HG02981 (cell line): Measurements from ENCODE around the gene CARS2.
"Not testable (repeated sequence)": the region's sequence is repeated elsewhere in the genome, so short reads cannot be mapped to it uniquely, and the experiment has no call there.

Source experiments
- ATAC-seq: cut with Tn5 transposase; IDR thresholded peaks from one replicate; pipeline ENCODE4 v1.9.1; 2021; ENCODE audit warnings: mild to moderate bottlenecking, moderate library complexity; ENCODE audit not compliant: unreplicated experiment

The CARS2 gene, protein sequence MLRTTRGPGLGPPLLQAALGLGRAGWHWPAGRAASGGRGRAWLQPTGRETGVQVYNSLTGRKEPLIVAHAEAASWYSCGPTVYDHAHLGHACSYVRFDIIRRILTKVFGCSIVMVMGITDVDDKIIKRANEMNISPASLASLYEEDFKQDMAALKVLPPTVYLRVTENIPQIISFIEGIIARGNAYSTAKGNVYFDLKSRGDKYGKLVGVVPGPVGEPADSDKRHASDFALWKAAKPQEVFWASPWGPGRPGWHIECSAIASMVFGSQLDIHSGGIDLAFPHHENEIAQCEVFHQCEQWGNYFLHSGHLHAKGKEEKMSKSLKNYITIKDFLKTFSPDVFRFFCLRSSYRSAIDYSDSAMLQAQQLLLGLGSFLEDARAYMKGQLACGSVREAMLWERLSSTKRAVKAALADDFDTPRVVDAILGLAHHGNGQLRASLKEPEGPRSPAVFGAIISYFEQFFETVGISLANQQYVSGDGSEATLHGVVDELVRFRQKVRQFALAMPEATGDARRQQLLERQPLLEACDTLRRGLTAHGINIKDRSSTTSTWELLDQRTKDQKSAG

DNA sequence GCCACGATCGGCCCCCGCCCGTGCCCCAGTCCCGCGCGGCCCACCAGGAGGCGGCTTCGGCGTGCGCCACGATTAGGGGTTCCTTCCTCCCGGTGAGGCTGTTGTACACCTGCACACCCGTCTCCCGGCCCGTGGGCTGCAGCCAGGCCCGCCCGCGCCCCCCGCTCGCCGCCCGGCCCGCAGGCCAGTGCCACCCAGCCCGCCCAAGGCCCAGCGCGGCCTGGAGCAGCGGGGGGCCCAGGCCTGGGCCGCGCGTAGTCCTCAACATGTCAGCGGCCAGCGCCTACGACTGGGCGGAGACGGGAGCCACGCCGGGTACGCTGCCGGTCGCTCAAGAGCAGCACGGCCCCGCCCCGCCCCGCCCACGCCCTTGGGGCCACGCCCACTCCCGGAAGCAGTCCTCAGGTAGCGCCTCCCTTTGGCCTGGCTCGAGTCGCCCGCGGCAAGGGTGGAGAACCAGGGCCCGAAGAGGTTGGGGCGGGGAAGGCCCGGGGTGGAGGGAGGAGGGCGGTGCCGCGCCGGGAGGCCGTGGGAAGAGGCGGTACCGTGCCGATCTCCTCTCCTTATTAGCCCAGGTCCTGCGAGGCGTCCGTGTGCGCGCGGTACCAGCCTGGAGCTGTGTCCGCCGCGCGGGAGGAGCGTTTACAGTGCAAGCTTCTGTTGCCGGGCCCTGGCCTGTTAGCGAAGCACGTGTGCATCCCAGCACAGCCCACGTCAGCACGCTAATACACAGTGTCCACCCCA, at the start of gene CARS2:
Gene CARS2 (minus strand): TSS at position 291 of the 744 bp plus-strand sequence. CDS start 23 bp downstream, at position 268.
- peak; percentile 93 for ATAC-seq

DNA sequence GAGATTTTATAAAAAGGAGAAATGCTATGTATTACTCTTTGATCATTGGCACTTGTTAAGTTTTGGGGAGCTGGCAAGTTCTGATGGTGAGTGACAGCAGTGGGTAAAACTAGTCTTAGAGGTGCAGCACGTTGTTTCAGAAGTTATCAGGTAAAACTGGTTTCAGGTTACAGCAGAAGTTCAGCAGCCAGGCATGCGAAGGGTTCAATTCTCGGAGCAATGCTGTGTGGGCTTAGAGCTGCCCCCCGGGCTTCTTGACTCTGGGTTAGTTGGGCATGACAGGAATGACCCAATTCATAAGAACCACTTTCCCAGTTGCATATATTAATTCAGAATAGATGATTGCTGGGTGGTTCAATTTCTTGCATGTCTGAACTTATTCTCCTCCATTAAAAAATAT, 42.4 kb upstream of the CARS2 start:
- ATAC-seq = no peak

DNA sequence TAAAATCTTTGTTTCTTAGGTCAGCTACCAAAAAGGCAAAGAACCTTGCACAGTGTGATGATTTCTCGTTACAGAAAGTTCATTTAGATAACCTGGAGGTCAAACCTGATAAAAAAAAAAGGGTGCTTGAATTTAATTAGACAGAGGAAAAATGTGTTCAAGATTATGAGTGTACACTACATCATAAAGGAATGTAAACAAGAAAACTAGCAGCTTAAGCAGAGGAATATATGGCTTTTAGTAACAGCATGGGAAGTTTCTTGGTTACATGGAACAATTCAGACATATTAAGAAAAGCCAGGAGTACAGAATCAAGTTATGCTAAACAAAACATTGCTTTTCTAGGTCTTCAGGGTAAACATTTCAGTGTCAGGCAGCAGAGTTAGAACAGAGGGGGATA, 40.5 kb upstream of the CARS2 start:
- no peak for ATAC-seq

DNA sequence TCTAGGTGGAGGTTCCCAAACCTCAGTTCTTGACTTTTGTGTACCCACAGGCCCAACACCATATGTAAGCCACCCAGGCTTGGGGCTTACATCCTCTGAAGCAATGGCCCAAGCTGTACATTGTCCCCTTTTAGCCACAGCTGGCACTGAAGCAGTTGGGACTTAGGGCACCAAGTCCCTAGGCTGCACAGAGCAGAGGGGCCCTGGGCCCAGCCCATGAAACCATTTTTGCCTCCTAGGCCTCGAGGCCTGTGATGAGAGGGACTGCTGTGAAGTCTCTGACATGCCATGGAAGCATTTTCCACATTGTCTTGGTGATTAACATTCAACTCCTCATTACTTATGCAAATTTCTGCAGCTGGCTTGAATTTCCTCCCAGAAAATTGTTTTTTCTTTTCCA, 37.8 kb upstream of the CARS2 start:
- no peak for ATAC-seq

DNA sequence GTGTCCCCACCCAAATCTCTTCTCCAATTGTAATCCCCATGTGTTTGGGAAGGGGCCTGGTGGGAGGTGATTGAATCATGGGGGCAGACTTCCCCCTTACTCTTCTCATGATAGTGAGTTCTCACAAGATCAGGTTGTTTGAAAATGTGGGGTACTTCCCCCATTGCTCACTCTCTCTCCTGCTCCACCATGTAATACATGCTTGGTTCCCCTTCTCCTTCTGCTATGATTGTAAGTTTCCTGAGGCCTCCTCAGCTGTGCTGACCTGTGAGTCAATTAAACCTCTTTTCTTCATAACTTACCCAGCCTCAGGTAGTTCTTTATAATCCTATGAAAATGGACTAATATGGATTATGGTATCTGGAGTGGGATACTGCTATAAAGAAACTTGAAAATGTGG, 31.6 kb upstream of the CARS2 start:
- no peak for ATAC-seq

DNA sequence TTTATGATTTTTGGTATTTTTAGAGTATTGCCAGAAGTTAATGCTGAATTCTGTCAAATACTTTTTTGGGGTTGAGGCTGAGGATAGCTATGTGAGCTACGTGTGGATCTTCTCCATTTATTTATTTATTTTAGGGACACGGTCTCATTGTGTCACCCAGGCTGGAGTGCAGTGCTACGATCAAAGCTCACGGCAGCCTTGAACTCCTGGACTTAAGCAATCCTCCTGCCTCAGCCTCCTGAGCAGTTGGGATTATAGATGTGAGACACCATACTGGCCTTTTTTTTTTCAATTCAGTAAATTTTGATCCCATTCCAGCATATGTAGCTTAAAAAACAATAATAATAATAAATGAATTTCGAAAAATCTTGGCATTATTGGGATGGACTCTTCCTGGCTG, 28.6 kb upstream of the CARS2 start:
- no peak for ATAC-seq

DNA sequence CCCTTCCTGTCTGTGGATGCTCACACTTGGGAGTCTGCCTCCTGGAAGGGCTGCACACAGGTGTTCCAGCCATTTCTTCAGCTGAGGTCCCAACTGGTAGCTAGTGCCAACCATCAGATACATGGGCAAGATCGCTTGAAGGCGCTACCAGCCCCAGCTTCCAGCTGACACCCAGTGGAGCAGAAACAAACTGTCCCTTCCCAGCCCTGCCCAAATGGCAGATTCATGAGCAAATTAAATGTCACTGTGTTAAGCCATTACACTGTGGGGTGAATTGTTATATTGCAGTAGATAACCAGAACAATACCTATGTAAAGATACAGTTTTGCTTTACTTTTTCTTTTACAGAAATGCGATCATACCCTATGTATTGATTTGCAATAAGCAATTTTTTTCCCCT, 25.2 kb upstream of the CARS2 start:
- ATAC-seq = no peak

DNA sequence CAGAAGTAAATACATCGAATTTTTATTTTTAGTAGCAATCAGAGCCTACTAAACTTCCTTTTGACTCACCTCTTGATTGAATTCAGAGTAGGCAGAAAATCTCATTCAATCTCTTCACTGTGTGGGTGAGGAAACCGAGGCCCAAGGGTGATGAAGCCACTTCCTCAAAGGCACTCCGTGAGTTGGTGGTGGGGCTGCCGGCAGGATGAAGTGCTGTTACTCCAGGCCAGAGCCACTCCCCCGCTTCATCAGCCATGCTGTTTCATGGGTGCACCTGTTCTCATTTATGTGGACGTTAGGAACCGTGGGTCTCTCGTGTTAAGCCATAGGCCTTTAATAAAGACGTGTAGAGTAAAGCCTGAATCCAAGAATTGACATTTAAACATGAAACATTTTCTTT, 20.8 kb upstream of the CARS2 start:
- no peak for ATAC-seq

DNA sequence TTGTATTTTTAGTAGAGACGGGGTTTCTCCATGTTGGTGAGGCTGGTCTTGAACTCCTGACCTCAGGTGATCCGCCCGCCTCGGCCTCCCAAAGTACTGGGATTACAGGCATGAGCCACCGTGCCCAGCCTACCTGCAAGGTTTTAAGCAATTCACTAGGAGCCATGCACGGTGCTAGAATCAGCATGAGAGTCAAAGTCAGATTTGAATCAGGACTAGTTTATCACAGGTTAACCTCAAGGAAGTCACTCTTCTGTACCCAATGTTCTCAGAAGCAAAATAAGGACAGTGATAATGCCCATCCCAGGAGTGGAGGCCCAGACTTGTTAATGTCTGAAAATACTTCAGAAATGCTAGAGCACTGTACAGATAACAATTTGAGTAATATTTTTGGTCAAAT, 20.2 kb upstream of the CARS2 start:
- ATAC-seq = not testable (repeated sequence)

DNA sequence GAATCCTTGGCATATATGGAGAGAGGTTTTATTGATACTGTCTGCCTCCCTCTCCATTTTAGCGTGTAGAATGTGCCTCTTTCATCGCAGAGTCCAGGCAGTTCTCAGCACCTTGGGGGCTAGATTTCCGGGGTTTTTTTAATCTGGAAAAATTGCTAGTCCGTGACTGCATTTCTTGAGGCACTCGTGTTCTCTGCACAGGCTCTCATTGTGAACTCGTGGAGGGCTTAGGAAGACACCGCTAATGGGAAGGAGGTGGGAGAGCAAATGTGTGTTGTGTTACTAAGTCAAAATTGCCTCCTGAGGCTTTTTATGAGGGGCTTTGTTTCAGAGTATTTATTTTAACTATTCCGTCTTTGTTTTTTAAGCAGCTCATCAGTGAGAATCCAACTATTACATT, 17.7 kb upstream of the CARS2 start:
- ATAC-seq = no peak

DNA sequence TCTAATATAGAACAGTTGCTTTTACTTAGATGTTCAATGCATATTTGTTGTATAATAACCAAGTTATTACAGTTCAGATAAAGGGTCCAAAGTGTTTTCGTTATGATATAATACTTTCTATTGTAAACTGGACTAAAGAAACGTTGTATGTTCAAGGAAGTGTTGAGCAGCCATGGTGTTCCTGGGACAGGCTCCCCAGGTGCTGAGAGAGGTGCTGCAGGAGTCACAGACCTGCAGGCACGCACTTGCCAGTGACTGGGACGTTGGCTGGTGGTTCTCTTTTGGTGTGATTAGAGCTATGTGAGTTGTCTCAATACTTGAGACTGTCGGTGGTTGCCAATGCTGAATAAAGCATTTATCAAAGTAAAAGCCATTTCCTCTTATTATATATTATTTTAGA, 17.1 kb upstream of the CARS2 start:
- ATAC-seq = no peak

DNA sequence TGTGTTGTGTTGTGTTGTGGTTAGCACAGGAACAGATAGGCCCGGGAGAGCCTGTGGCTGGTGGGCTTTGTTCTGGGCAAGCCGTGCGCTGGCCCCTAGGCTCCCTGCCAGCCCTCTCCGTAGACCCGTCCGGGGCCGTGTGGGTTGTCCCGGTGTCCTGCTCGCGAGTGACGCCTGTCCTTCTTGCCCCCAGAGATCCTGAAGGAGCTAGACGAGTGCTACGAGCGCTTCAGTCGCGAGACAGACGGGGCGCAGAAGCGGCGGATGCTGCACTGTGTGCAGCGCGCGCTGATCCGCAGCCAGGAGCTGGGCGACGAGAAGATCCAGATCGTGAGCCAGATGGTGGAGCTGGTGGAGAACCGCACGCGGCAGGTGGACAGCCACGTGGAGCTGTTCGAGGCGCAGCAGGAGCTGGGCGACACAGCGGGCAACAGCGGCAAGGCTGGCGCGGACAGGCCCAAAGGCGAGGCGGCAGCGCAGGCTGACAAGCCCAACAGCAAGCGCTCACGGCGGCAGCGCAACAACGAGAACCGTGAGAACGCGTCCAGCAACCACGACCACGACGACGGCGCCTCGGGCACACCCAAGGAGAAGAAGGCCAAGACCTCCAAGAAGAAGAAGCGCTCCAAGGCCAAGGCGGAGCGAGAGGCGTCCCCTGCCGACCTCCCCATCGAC, 13.3 kb upstream of the CARS2 start:
- ATAC-seq = no peak

DNA sequence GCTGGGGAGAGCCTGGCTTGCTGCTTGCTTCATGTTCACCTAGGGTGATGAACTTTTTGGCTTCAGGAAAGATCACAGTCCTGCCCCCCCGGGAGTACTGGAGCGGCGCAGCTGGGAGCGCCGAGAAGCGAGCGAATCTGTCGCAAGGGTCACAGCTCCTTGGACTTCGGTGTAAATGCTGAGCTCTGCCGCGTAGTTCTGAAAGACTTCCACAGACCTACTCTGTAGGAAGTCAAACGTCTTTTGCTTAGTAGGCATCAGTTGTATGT, 10.3 kb upstream of the CARS2 start:
- no peak for ATAC-seq

DNA sequence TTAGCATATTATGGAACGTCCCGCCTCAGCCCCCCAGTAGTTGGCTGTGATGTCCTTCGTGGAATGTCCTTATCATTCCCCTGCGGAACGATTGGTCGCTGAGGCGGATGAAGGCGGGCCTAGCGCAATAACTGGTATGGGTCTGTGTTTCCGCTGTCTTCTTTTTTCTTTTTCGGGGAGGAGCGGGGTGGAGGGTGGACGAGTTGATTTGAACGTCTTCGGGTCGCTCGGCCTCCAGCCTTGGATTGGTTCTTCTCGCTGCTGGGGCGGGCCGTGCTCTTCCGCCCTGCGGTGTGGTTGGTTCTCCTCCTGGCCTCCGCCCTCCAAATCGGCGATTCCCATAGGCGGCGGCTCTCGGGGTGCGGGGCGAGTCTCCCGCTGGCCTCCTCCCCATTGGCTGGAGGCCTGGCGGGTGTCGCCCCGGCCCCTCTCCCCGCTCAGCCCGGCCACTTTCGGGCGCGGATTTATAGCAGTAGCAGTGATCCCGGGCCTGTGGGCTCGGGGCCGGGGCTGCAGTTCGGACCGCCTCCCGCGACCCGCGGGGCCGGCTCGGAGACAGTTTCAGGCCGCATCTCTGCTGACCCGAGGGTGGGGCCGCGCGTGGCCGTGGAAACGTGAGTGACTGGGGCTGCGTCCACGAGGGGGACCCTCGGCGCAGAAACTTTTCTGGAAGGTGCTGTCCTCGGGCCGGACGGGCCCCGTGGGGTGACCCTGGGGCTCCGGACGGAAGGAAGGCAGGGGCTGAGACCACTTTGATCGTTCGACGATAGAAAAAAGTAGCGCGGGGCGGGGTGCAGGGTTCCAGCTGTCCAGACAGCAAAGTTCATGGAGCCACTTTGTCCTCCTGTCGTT, 9.7 kb upstream of the CARS2 start:
- peak; percentile 55 for ATAC-seq

DNA sequence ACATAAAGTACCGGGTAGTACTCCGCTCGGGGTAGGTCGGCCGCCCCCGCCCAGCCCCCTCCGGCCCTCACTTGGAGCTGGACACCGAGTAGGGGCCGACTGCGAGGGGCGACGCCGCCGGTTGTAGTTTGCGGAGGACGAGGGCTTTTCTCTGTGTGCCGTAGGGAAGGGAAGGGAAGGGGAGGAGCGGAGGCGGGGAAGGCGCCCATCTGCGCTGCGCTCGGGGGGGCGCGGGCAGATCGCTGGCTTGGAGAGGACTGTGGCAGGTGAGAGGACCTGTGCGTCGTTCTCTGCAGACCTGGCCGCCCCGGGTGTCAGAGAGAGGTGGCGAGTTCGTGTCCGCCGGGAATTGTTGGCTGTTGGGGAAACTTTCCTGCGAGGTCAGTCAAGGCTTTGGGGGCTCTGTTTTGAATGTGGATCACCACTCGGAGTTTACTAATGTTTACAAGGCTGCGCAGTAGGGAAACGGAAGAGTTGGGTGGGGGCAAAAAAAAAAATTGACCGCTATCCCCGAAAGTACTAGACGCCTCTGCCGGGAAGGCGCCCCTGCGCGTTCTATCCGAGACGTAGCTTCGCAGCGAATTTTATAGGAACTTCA, 9.0 kb upstream of the CARS2 start:
- ATAC-seq = no peak

DNA sequence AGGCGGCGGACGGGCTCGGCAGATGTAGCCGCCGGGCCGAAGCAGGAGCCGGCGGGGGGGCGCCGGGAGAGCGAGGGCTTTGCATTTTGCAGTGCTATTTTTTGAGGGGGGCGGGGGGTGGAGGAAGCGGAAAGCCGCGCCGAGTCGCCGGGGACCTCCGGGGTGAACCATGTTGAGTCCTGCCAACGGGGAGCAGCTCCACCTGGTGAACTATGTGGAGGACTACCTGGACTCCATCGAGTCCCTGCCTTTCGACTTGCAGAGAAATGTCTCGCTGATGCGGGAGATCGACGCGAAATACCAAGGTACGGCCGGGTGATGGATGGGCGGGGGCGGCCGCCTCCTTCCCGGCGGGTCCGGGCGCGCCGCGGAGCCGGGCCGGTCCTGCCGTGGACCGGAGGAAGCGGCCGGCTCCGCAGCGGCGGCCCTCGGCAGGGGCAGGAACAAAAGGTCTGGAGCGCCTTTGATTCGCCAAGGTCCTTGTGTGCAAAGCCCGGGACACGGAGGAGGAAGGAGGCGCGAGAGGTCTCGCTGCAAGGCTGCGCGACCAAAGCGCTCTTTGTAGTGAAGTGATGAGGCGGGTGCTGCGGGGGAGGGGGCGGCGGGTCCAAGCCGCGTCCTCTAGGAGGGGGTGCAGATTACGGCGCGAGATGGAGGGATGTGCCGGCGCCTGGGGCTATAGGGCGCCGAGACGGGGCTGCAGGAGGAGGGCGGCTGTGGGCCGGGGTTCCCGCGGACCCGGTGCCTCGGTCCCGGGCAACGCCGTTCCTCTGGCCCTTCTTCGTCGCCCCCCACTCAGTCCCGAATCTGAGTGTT, 8.3 kb upstream of the CARS2 start:
- ATAC-seq = no peak

DNA sequence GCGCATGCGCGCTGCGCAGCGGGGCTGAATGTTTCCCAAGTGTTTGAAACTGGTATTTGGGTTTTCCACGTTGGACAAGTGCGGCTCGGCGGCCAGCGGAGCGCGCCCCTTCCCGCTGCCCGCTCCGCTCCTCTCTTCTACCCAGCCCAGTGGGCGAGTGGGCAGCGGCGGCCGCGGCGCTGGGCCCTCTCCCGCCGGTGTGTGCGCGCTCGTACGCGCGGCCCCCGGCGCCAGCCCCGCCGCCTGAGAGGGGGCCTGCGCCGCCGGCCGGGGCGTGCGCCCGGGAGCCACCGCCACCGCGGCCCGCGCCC, 7.7 kb upstream of the CARS2 start, which contains the start of gene ING1:
Gene ING1 (plus strand): TSS at position 59 of the 311 bp plus-strand sequence. CDS start 450 bp downstream, outside the sequence.
- ATAC-seq = no peak

DNA sequence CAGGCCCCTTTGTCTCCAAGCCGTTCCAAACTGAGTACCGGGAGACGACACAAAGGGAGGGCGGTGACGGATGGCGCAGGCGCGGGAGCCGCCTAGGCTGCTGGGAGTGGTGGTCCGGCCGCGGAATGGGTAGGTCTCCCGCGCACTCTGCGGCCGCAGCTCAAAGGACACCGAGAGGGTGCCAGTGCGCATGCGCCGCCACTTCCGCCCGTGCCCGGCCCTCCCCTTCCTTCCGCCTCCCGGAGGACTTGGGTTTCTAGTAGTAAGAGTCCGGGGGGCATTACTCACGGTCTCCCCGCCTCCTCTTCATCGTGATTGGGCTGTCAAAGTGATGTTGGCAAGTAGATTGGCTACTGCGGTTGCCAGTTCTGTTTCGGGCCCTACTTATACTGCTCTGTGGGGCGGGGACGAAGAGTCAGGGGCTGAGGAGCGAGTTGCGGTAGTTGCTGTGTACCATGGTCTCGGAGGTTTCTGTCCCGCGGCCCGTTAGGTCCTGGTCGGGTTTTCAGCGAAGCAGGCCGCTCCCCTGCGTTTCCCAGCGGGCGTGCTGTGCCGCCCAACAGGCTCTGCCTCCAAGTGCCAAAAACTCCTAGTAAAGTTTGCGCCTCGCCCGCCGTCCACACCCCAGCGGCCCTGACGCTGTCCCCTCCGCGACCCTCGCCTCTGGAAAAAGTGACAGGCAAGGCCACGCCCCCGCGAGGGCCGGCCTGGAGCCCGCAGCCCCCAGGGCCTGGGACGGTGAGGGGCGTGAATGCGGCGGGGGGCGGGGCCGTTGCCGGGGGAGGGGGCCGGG, 7.1 kb upstream of the CARS2 start:
- ATAC-seq = peak; percentile 49
